ENCODE data around the gene USHBP1.

DNA sequence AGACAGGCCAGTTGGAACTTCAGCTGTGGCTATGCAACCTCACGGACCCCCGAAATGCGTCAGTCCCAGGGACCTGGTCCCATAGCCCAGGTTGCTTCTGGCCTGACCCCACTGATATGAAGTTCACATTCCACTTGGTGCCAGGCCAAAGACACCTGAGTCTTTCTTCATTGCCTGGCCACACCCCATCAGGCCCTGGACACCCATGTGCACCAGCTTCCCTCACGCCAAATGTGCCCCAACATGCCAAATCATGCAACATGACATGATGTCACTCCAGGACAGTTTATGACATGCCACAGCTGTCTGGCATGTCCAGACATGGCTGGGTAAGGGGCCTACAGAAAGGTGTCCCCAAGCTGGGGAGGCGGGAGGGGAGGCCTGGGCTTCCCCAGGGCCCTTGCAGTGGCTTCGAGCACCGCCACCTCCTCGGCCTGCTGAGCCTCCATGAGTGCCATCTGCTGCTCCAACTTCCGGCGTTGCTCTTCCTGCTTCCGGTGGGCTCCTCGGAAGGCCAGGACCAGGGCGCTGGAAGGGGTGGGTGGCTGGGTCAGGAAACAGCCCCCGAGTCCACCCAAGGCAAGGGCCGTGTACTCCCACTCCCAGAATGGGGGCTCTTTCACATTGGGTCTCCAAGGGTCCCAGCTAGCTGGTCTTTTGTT is 14.5 kb downstream of the USHBP1 start:
- no peak for TF ChIP-seq EP300 (IDR thresholded peaks at IDR 0.05)
- TF ChIP-seq, protein P1, sequence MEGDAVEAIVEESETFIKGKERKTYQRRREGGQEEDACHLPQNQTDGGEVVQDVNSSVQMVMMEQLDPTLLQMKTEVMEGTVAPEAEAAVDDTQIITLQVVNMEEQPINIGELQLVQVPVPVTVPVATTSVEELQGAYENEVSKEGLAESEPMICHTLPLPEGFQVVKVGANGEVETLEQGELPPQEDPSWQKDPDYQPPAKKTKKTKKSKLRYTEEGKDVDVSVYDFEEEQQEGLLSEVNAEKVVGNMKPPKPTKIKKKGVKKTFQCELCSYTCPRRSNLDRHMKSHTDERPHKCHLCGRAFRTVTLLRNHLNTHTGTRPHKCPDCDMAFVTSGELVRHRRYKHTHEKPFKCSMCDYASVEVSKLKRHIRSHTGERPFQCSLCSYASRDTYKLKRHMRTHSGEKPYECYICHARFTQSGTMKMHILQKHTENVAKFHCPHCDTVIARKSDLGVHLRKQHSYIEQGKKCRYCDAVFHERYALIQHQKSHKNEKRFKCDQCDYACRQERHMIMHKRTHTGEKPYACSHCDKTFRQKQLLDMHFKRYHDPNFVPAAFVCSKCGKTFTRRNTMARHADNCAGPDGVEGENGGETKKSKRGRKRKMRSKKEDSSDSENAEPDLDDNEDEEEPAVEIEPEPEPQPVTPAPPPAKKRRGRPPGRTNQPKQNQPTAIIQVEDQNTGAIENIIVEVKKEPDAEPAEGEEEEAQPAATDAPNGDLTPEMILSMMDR (IDR thresholded peaks at IDR 0.05), result no peak
- TF ChIP-seq CHD2 (IDR thresholded peaks at IDR 0.05; ENCODE audit: low read length, partially characterized antibody), result no peak
- no peak for TF ChIP-seq SMC3 (IDR thresholded peaks at IDR 0.05)
- TF ChIP-seq, protein P2, sequence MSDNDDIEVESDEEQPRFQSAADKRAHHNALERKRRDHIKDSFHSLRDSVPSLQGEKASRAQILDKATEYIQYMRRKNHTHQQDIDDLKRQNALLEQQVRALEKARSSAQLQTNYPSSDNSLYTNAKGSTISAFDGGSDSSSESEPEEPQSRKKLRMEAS (IDR thresholded peaks at IDR 0.05), result no peak
- TF ChIP-seq NR3C1 (IDR thresholded peaks at IDR 0.05), result no peak
- TF ChIP-seq, protein P3, sequence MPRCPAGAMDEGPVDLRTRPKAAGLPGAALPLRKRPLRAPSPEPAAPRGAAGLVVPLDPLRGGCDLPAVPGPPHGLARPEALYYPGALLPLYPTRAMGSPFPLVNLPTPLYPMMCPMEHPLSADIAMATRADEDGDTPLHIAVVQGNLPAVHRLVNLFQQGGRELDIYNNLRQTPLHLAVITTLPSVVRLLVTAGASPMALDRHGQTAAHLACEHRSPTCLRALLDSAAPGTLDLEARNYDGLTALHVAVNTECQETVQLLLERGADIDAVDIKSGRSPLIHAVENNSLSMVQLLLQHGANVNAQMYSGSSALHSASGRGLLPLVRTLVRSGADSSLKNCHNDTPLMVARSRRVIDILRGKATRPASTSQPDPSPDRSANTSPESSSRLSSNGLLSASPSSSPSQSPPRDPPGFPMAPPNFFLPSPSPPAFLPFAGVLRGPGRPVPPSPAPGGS (IDR thresholded peaks at IDR 0.05), result no peak
